IMR-90 (cell line): ENCODE results near the gene SLC35E3.

ENCODE experiments used
- CTCF ChIP-seq: conservative IDR thresholded peaks from 2 replicates; pipeline ENCODE4 v1.5.1; 2012; ENCODE audit warnings: mild to moderate bottlenecking, low read depth, low read length, improper control_type of control experiment
- ELK1 ChIP-seq: fragments of 150-350 bp; IDR thresholded peaks from 2 replicates; pipeline ENCODE4 v1.6.1; 2016; ENCODE audit warnings: low read depth, mild to moderate bottlenecking, low read length, moderate library complexity, borderline replicate concordance
- FOS ChIP-seq: fragments of 150-350 bp; IDR thresholded peaks from 2 replicates; pipeline ENCODE4 v1.6.1; 2016; ENCODE audit warnings: low read depth, low read length
- MAFK ChIP-seq: IDR thresholded peaks from 2 replicates; pipeline ENCODE4 v1.6.1; 2012; ENCODE audit warnings: low read depth, low read length, improper control_type of control experiment
- MAZ ChIP-seq: IDR thresholded peaks from 2 replicates; pipeline ENCODE4 v1.6.1; 2012; ENCODE audit warnings: low read depth, mild to moderate bottlenecking, low read length, improper control_type of control experiment, moderate library complexity, borderline replicate concordance
- MXI1 ChIP-seq: IDR thresholded peaks from 2 replicates; pipeline ENCODE4 v1.6.1; 2012; ENCODE audit warnings: low read depth, mild to moderate bottlenecking, low read length, moderate library complexity, borderline replicate concordance
- POLR2A ChIP-seq: IDR thresholded peaks from 2 replicates; pipeline ENCODE4 v1.6.1; 2012; ENCODE audit warnings: mild to moderate bottlenecking, low read depth, low read length
- RAD21 ChIP-seq: IDR thresholded peaks from 2 replicates; pipeline ENCODE4 v1.6.1; 2012; ENCODE audit warnings: low read length, improper control_type of control experiment
- RCOR1 ChIP-seq: IDR thresholded peaks from 2 replicates; pipeline ENCODE4 v1.6.1; 2012; ENCODE audit warnings: mild to moderate bottlenecking, low read length, improper control_type of control experiment; ENCODE audit not compliant: insufficient replicate concordance
- RFX5 ChIP-seq: IDR thresholded peaks from 2 replicates; pipeline ENCODE4 v1.8.0; 2012; ENCODE audit warnings: low read depth, mild to moderate bottlenecking, low read length, moderate library complexity
- USF2 ChIP-seq: fragments of 150-350 bp; IDR thresholded peaks from 2 replicates; pipeline ENCODE4 v1.6.1; 2017; ENCODE audit warnings: mild to moderate bottlenecking, antibody characterized with exemption, low read length, low read depth

- no peak for TF ChIP-seq CTCF
- no peak for TF ChIP-seq POLR2A
- no peak for TF ChIP-seq RCOR1
- no peak for TF ChIP-seq RAD21
- TF ChIP-seq USF2: no peak
- no peak for TF ChIP-seq RFX5
- no peak for TF ChIP-seq ELK1
- TF ChIP-seq MAZ: no peak
- no peak for TF ChIP-seq FOS
- no peak for TF ChIP-seq MXI1
- TF ChIP-seq MAFK: no peak
Observed at GRCh38 chr12:68785823-68786222, 39.8 kb downstream of the SLC35E3 start.
